Hepatocyte (in vitro differentiated cells): ENCODE results near the gene IP6K1.

Source experiments
- EZH2 ChIP-seq: fragments of 200-600 bp; sonication (generic); IDR thresholded peaks from 2 replicates; pipeline ENCODE4 v1.6.1; 2016; ENCODE audit warnings: antibody characterized with exemption, mild to moderate bottlenecking, borderline replicate concordance
- TF ChIP-seq, protein P1 (sequence below): fragments of 200-600 bp; sonication (generic); IDR thresholded peaks from 2 replicates; pipeline ENCODE4 v1.5.1; 2016; ENCODE audit warnings: antibody characterized with exemption, mild to moderate bottlenecking; ENCODE audit not compliant: poor library complexity

DNA sequence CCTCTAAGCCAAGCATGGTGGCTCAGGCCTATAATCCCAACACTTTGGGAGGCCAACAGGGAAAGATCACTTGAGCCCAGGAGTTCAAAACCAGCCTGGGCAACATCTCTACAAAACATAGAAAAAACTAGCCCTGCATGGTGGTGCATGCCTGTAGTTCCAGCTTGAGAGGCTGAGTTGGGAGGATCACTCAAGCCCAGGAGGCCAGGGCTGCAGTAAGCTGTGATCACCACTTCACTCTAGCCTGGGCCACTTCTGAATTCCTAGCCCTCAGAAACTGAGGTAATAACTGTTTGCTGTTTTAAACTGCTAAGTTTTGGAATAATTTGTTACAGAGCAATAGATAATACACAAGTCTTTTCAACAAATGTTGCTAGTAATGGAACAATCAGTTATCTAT is 16.4 kb downstream of the IP6K1 start:
- TF ChIP-seq, protein P1, sequence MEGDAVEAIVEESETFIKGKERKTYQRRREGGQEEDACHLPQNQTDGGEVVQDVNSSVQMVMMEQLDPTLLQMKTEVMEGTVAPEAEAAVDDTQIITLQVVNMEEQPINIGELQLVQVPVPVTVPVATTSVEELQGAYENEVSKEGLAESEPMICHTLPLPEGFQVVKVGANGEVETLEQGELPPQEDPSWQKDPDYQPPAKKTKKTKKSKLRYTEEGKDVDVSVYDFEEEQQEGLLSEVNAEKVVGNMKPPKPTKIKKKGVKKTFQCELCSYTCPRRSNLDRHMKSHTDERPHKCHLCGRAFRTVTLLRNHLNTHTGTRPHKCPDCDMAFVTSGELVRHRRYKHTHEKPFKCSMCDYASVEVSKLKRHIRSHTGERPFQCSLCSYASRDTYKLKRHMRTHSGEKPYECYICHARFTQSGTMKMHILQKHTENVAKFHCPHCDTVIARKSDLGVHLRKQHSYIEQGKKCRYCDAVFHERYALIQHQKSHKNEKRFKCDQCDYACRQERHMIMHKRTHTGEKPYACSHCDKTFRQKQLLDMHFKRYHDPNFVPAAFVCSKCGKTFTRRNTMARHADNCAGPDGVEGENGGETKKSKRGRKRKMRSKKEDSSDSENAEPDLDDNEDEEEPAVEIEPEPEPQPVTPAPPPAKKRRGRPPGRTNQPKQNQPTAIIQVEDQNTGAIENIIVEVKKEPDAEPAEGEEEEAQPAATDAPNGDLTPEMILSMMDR: no peak
- TF ChIP-seq EZH2: no peak
